GM23248 (cell line): ENCODE results near the gene BIK. TPM values are rescaled to one million over a fixed set of nuclear protein-coding genes. Genes with fewer than 3 reads are reported as not detected.
"Not testable (repeated sequence)": the region's sequence is repeated elsewhere in the genome, so short reads cannot be mapped to it uniquely, and the experiment has no call there.

Source experiments
- DNase-seq: peaks from one replicate; pipeline ENCODE4 v3.0.0-alpha.2; 2015
- H2AFZ ChIP-seq: fragments of 200-600 bp; sonication (generic); 2 replicates; pipeline ENCODE4 v1.6.1; 2016; ENCODE audit warnings: antibody characterized with exemption
- H3F3A ChIP-seq: fragments of 200-600 bp; sonication (generic); 2 replicates; pipeline ENCODE4 v1.6.1; 2016; ENCODE audit warnings: mild to moderate bottlenecking, antibody characterized with exemption, mixed run types; ENCODE audit not compliant: insufficient read depth
- H3K27ac ChIP-seq: fragments of 200-600 bp; sonication (generic); 2 replicates; pipeline ENCODE4 v1.5.1; 2016; ENCODE audit warnings: mild to moderate bottlenecking
- H3K27me3 ChIP-seq: fragments of 200-600 bp; sonication (generic); replicated peaks from 2 replicates; pipeline ENCODE4 v1.6.1; 2016; ENCODE audit warnings: mild to moderate bottlenecking; ENCODE audit not compliant: insufficient read depth
- H3K36me3 ChIP-seq: fragments of 200-600 bp; sonication (generic); 2 replicates; pipeline ENCODE4 v1.6.1; 2016; ENCODE audit warnings: low read depth, mild to moderate bottlenecking
- H3K4me1 ChIP-seq: fragments of 200-600 bp; sonication (generic); 2 replicates; pipeline ENCODE4 v1.6.1; 2016; ENCODE audit warnings: mild to moderate bottlenecking; ENCODE audit not compliant: insufficient read depth
- H3K4me2 ChIP-seq: fragments of 200-600 bp; sonication (generic); one replicate; pipeline ENCODE4 v1.6.1; 2016; ENCODE audit warnings: mild to moderate bottlenecking; ENCODE audit not compliant: unreplicated experiment
- H3K4me3 ChIP-seq: fragments of 200-600 bp; sonication (generic); 2 replicates; pipeline ENCODE4 v1.5.1; 2016; ENCODE audit warnings: mild to moderate bottlenecking
- H3K79me2 ChIP-seq: fragments of 200-600 bp; sonication (generic); 2 replicates; pipeline ENCODE4 v1.6.1; 2016; ENCODE audit warnings: mild to moderate bottlenecking; ENCODE audit not compliant: insufficient read depth
- H3K9ac ChIP-seq: fragments of 200-600 bp; sonication (generic); 2 replicates; pipeline ENCODE4 v1.6.1; 2016; ENCODE audit warnings: mild to moderate bottlenecking
- H3K9me2 ChIP-seq: fragments of 200-600 bp; sonication (generic); 2 replicates; pipeline ENCODE4 v1.6.1; 2016; ENCODE audit warnings: mixed run types, mild to moderate bottlenecking, moderate library complexity; ENCODE audit not compliant: insufficient read depth
- H3K9me3 ChIP-seq: fragments of 200-600 bp; sonication (generic); one replicate; pipeline ENCODE4 v1.6.1; 2017; ENCODE audit warnings: low read depth
- H4K20me1 ChIP-seq: fragments of 200-600 bp; sonication (generic); 2 replicates; pipeline ENCODE4 v1.6.0; 2016; ENCODE audit not compliant: insufficient read depth
- EZH2 ChIP-seq: fragments of 200-600 bp; sonication (generic); IDR thresholded peaks from 2 replicates; pipeline ENCODE4 v1.6.1; 2018; ENCODE audit warnings: antibody characterized with exemption, mild to moderate bottlenecking; ENCODE audit not compliant: insufficient read depth, poor library complexity, severe bottlenecking
- EZH2phosphoT487 ChIP-seq: fragments of 200-600 bp; sonication (generic); IDR thresholded peaks from 2 replicates; pipeline ENCODE4 v1.6.1; 2018; ENCODE audit warnings: antibody characterized with exemption, moderate library complexity, mild to moderate bottlenecking, low read depth; ENCODE audit not compliant: insufficient read depth
- WGBS, 2 experiments: methylation state at CpG; one replicate each; pipeline ENCODE4 v1.1.6; 2015 to 2017; ENCODE audit warnings: low lambda C conversion rate in 2 of 2, low coverage in 1 of 2; ENCODE audit errors: missing lambda C conversion rate in 2 of 2; 5-methylcytosine and 5-hydroxymethylcytosine counted together
- in situ Hi-C: fragments of 300-500 bp; cut with MboI; formaldehyde crosslinking; loops from 2 replicates; pipeline ENCODE4 v1.15.0; 2020
- polyA plus RNA-seq: library from polyadenylated mRNA; unstranded; fragments of >200 nt; fragmentation: Nextera tagmentation; extraction: Ambion mirVana; gene quantifications from 2 replicates; pipeline ENCODE4 v1.2.1, GENCODE V29; 2016
- total RNA-seq: library from RNA; depleted of rRNA; stranded (reverse); fragments of >200 nt; shearing (Covaris generic); gene quantifications from 2 replicates; pipeline ENCODE4 v1.2.3, GENCODE V29; 2014

BIK gene
- total and polyA plus RNA-seq, 2 experiments from 2014 or later, result not detected

DNA sequence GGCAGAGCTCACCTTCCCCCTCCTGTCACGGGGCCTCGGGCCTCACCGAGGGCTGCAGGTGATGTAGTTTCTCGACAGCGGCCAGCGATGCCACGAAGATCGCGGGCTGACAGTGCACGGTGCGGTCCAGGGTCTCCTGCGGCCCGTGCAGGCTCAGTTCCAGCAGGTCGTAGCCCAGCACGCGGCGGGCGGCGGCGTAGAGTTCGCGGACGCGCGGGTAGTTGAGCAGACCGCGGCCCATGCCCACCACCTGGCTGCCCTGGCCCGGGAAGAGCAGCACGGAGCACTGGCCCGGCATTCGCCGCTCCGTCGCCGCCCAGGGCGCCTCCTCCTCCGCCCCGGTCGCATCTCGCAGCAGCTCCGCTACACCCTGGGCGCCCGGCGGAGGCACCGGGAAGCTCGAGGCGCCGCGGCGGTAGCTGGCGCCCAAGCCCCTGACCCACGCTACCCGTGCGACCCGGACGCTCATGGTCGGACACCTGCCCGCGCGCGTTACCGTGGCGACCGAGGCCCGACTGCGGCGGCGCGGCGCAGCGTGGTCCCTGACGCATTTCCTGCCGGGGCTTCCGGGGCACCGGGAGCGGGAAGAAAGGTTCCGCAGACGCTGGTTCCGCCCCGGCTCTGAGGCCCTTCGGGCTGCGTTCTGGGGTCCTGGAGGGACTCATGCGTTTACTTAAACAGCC lies 32.5 kb downstream of the BIK start, which contains the start of gene MCAT:
MCAT (minus strand) TSS at position 519 of the 683 bp plus-strand sequence; CDS start at position 469, 50 bp downstream.
- peaks cover 13% of the 10 kb centered on the region for H3K4me1 ChIP-seq
- WGBS, 2 experiments, result 1% methylated on average over 76 to 83 of the region's 83 CpGs
- TF ChIP-seq EZH2, result no peak
- no peak for TF ChIP-seq EZH2phosphoT487

DNA sequence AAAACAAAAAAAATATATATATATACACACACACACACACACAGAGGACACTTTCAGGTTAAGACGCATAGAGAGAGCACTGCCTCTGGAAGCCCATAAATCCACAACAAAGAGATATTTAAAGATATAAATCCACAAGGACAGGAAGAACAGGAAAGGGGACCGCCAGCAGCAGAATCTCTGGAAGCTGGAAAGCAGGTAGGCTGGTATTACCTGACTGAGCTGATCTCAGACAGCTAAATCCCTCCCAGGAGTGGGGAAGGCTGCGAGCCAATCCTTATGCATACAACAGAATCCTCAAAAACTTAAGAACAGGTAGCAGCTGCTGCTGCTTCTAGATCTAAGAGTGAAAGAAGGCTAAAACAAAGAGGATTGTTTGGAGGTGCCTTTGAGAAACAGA lies 34.4 kb downstream of the BIK start:
- in situ Hi-C loops, result no loop called here
- H3K4me1 ChIP-seq, result peaks cover 13% of the 10 kb centered on the region
- no peak for DNase-seq

More for the DNA sequence above, 32.5 kb downstream of the BIK start, which contains the start of gene MCAT:
- Histone ChIP-seq H4K20me1 (no peaks in the 10 kb centered on the region), H3K4me3 (peak within 1 kb of the TSS; percentile 93), H3K36me3 (peaks cover 6% of the 10 kb centered on the region; the same call in 1 of the 2 replicates), H3K4me2 (peak within 1 kb of the TSS; percentile 77), H3K9me3 (no peaks in the 10 kb centered on the region), H3K27me3 (no peaks in the 10 kb centered on the region), H3K79me2 (peaks cover 26% of the 10 kb centered on the region), H3K27ac (0 out of 2 replicates have a peak within 1 kb of the TSS, but pooled peaks have one; percentile 12), H3K9ac (peak within 1 kb of the TSS; percentile 85), H3K9me2 (no peaks in the 10 kb centered on the region), H3F3A (no peaks in the 10 kb centered on the region), H2AFZ (peak within 1 kb of the TSS; percentile 100)
- in situ Hi-C loops, result no loop called here
- DNase-seq, result peak; percentile 81

DNA sequence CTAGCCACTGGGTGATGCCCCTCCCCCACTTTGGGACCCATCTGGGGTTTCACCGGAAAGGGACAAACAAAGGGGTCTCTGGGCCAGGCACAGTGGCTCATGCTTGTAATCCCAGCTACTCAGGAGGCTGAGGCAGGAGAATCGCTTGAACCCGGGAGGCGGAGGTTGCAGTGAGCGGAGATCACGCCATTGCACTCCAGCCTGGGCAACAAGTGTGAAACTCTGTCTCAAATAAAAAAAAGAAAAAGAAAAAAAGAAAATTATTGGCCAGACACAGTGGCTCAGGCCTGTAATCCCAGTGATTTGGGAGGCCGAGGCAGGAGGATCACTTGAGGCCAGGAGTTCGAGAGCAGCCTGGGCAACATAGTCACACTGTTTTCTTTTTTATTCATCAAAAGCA lies 34.8 kb downstream of the BIK start:
- H3K4me3 ChIP-seq, H3K9me3 ChIP-seq, DNase-seq, H3K27ac ChIP-seq, H3K9ac ChIP-seq, H4K20me1 ChIP-seq, H2AFZ ChIP-seq, H3K9me2 ChIP-seq, in situ Hi-C loops, H3K27me3 ChIP-seq, H3F3A ChIP-seq, H3K4me2 ChIP-seq, H3K36me3 ChIP-seq: not testable (repeated sequence)
- H3K79me2 ChIP-seq, result peaks cover 26% of the 10 kb centered on the region
- peaks cover 13% of the 10 kb centered on the region for H3K4me1 ChIP-seq
- WGBS, 2 experiments, result 89 to 93% methylated on average over 8 of the region's 8 CpGs

More for the DNA sequence above, 34.4 kb downstream of the BIK start:
- no peak overlapping the region for H2AFZ ChIP-seq
- no peak overlapping the region for H3K9ac ChIP-seq
- H3K4me3 ChIP-seq, result no peak overlapping the region
- no peaks in the 10 kb centered on the region for H4K20me1 ChIP-seq
- H3K36me3 ChIP-seq, result peaks cover 2% of the 10 kb centered on the region; the same call in 1 of the 2 replicates
- no peaks in the 10 kb centered on the region for H3K9me3 ChIP-seq
- H3K9me2 ChIP-seq, result no peaks in the 10 kb centered on the region
- no peak for TF ChIP-seq EZH2
- H3K27me3 ChIP-seq, result no peaks in the 10 kb centered on the region
- 91 to 93% methylated on average over 3 of the region's 3 CpGs for WGBS, 2 experiments
- peaks cover 26% of the 10 kb centered on the region for H3K79me2 ChIP-seq
- H3K27ac ChIP-seq, result no peak overlapping the region
- H3F3A ChIP-seq, result no peaks in the 10 kb centered on the region
- H3K4me2 ChIP-seq, result no peak overlapping the region

DNA sequence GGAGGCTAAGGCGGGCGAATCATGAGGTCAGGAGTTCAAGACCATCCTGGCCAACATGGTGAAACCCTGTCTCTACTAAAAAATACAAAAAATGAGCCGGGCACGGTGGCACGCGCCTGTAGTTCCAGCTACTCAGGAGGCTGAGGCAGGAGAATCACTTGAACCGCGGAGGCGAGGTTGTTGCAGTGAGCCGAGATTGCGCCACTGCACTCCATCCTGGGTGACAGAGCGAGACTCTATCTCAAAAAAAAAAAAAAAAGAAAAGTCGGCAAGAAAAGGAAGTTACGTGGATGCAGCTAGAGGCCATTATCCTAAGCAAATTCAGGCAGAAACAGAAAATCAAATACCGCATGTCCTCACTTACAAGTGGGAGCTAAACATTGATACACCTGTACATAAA lies 35.8 kb downstream of the BIK start:
- H3K4me2 ChIP-seq, H3K9me2 ChIP-seq, H2AFZ ChIP-seq, H3K9ac ChIP-seq, in situ Hi-C loops, H3K4me3 ChIP-seq, H3K9me3 ChIP-seq, H3K27me3 ChIP-seq, H3K27ac ChIP-seq, H4K20me1 ChIP-seq, DNase-seq, H3K36me3 ChIP-seq, H3F3A ChIP-seq: not testable (repeated sequence)
- Histone ChIP-seq H3K4me1 (peaks cover 13% of the 10 kb centered on the region), H3K79me2 (peaks cover 22% of the 10 kb centered on the region)
- WGBS, 2 experiments, result 92 to 94% methylated on average over 15 of the region's 15 CpGs

DNA sequence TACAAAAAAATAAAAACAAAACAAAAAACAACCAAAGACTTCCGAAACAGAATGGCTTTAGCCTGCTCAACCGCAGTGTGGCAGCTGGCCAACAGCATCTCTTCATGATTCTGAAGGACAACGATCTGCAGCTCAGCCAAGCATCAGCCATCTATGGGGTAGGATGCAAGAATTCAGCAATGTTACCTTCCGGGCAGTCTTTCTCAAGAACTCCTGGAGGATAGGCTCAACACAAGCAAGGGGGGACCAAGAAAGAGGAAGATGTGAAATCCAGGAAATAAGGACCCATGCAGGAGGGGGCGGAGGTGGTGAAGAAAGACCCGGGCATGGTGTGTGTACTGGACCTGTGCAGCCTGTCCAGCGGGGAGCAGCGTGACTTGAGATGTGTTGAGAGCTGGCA lies 37.3 kb downstream of the BIK start:
- Histone ChIP-seq H3K79me2 (peaks cover 22% of the 10 kb centered on the region), H3K27ac (no peak overlapping the region), H3K36me3 (no peaks in the 10 kb centered on the region), H3K9me2 (no peaks in the 10 kb centered on the region), H3K9ac (no peak overlapping the region), H2AFZ (no peak overlapping the region), H3K4me2 (no peak overlapping the region), H3K27me3 (no peaks in the 10 kb centered on the region), H3K9me3 (no peaks in the 10 kb centered on the region), H3K4me1 (peaks cover 3% of the 10 kb centered on the region; the same call in 1 of the 2 replicates), H3K4me3 (no peak overlapping the region), H3F3A (no peaks in the 10 kb centered on the region), H4K20me1 (no peaks in the 10 kb centered on the region)
- no peak for DNase-seq
- TF ChIP-seq EZH2phosphoT487 (no peak), EZH2 (no peak)
- in situ Hi-C loops, result no loop called here
- WGBS, 2 experiments, result 75% methylated on average over 8 of the region's 8 CpGs
